Spleen (tissue), 11 donors: ENCODE results near the gene NACAD. TPM values are rescaled to one million over a fixed set of nuclear protein-coding genes. Genes with fewer than 3 reads are reported as not detected.

Source experiments
- DNase-seq: peaks from one replicate; pipeline ENCODE4 v3.0.0-alpha.2; 2020
- H3K27ac ChIP-seq, 8 donors: fragments of 200-600 bp; sonication (generic) in 7 of 8; 1 replicate in 4 of 8; 2 replicates in 4 of 8; pipeline versions ENCODE4 v1.5.0 to v1.8.0; 2016 to 2021; ENCODE audit warnings: inconsistent platforms in 4 of 8, mild to moderate bottlenecking in 4 of 8, moderate library complexity in 1 of 8
- H3K27me3 ChIP-seq, 7 donors: fragments of 200-600 bp; sonication (generic) in 6 of 7; replicated peaks in 1 of 7; 1 replicate in 4 of 7; 2 replicates in 3 of 7; pipeline versions ENCODE4 v1.5.0 to v1.8.0; 2016 to 2021; ENCODE audit warnings: inconsistent platforms in 3 of 7, mild to moderate bottlenecking in 1 of 7
- H3K36me3 ChIP-seq, 6 donors: fragments of 200-600 bp; sonication (generic) in 5 of 6; 1 replicate in 4 of 6; 2 replicates in 2 of 6; pipeline versions ENCODE4 v1.5.0 to v1.8.0; 2016 to 2021; ENCODE audit warnings: inconsistent platforms in 2 of 6
- H3K4me1 ChIP-seq, 6 donors: fragments of 200-600 bp; sonication (generic) in 5 of 6; 1 replicate in 3 of 6; 2 replicates in 3 of 6; pipeline versions ENCODE4 v1.5.0 to v1.8.0; 2016 to 2021; ENCODE audit warnings: inconsistent platforms in 3 of 6
- H3K4me3 ChIP-seq, 8 donors: fragments of 200-600 bp; sonication (generic) in 7 of 8; 1 replicate in 4 of 8; 2 replicates in 4 of 8; pipeline versions ENCODE4 v1.5.0 to v1.8.0; 2016 to 2021; ENCODE audit warnings: inconsistent platforms in 4 of 8, mild to moderate bottlenecking in 4 of 8, moderate library complexity in 2 of 8
- H3K9me3 ChIP-seq, 8 donors: fragments of 200-600 bp; sonication (generic) in 7 of 8; 1 replicate in 4 of 8; 2 replicates in 4 of 8; pipeline versions ENCODE4 v1.5.0 to v1.8.0; 2016 to 2021; ENCODE audit warnings: inconsistent platforms in 4 of 8
- CTCF ChIP-seq, 11 experiments: fragments of 200-600 bp in 7 of 11; fragments of 450-650 bp in 4 of 11; sonication (generic) in 4 of 11; IDR thresholded peaks in 8 of 11; conservative IDR thresholded peaks in 3 of 11; 1 replicate in 7 of 11; 2 replicates in 4 of 11; pipeline versions ENCODE4 v1.4.0 to v1.8.0; 2016 to 2021; ENCODE audit warnings: antibody characterized with exemption in 11 of 11, inconsistent platforms in 4 of 11, mild to moderate bottlenecking in 1 of 11
- POLR2A ChIP-seq, 3 donors: fragments of 450-650 bp; IDR thresholded peaks; one replicate each; pipeline ENCODE4 v1.5.1; 2017; ENCODE audit warnings: antibody characterized with exemption in 3 of 3, mild to moderate bottlenecking in 1 of 3
- POLR2AphosphoS5 ChIP-seq, 3 donors: sonication (generic); formaldehyde crosslinking; IDR thresholded peaks; one replicate each; pipeline ENCODE4 v1.5.1; 2017; ENCODE audit warnings: antibody characterized with exemption in 3 of 3
- WGBS, 5 donors: extraction: QIAGEN DNeasy Blood & Tissue Kit in 3 of 5; methylation state at CpG; one replicate each; pipeline versions ENCODE4 v1.1.5 to v1.1.7; 2013 to 2018; 5-methylcytosine and 5-hydroxymethylcytosine counted together
- intact Hi-C: fragments of 100-400 bp; cut with DNase I; formaldehyde crosslinking; loops from one replicate; pipeline ENCODE4 v1.15.0; 2023; ENCODE audit warnings: low total_unique reads
- polyA plus RNA-seq, 3 donors: library from polyadenylated mRNA; stranded (reverse); fragments of 200-250 nt; gene quantifications; one replicate each; pipeline ENCODE4 v1.2.1, GENCODE V29; 2013
- total RNA-seq, 7 donors: library from RNA; depleted of rRNA in 3 of 7; stranded (reverse); fragments of >200 nt in 3 of 7; fragmentation: NEBNext Ultra II Directional in 4 of 7; extraction: Animal tissue kit (Norgen Biotek cat#: 25700) in 4 of 7; gene quantifications; one replicate each; pipeline versions ENCODE4 v1.1.0 to v1.2.1, GENCODE V29; 2016 to 2021
- donor health status: healthy with polysubstance abuse.
- donor health status: DM: no; HTN: no; CAD: no; lungs with moderate emphysema.
- donor health status: DM: no; HTN: no; CAD: no.
- donor health status: Bipolar disorder and iron deficiency.
- donor health status: healthy.
- donor health status: DM: no; HTN: no; CAD: no.
- donor health status: DM: yes; HTN: yes; CAD: no.

The NACAD gene
- total and polyA plus RNA-seq, 10 donors = 0.30 to 6.2 (median 1.7) TPM

GRCh38 chr7:45057878-45058277 lies 30.9 kb downstream of the NACAD start:
- H3K27ac ChIP-seq = peak overlapping the region in 1 of 8 donors; percentile 23
- H3K4me3 ChIP-seq = no peak overlapping the region
- no peak for TF ChIP-seq POLR2A (IDR thresholded peaks at IDR 0.05)
- TF ChIP-seq CTCF (IDR thresholded peaks at IDR 0.05 in 8 of 11, conservative IDR thresholded peaks at IDR 0.05 in 3 of 11) = no peak
- TF ChIP-seq POLR2AphosphoS5 (IDR thresholded peaks at IDR 0.05) = no peak
- H3K9me3 ChIP-seq = no peaks in the 10 kb centered on the region
- DNase-seq = peak; percentile 43
- intact Hi-C loops = no loop called here
- no peaks in the 10 kb centered on the region for H3K27me3 ChIP-seq
- H3K36me3 ChIP-seq = peaks cover 0 to 80% (median 7%) of the 10 kb centered on the region in 6 donors
- peaks cover 8 to 93% (median 37%) of the 10 kb centered on the region in 6 donors for H3K4me1 ChIP-seq
- WGBS, 5 donors = 82 to 90% (median 86%) methylated on average over 5 of the region's 5 CpGs

GRCh38 chr7:45055594-45056219 lies 33.1 kb downstream of the NACAD start:
- no peak for TF ChIP-seq POLR2AphosphoS5 (IDR thresholded peaks at IDR 0.05)
- no peak for TF ChIP-seq CTCF (IDR thresholded peaks at IDR 0.05 in 8 of 11, conservative IDR thresholded peaks at IDR 0.05 in 3 of 11)
- no peak for TF ChIP-seq POLR2A (IDR thresholded peaks at IDR 0.05)
- intact Hi-C loops = no loop called here
- no peaks in the 10 kb centered on the region for H3K27me3 ChIP-seq
- WGBS, 5 donors = 96 to 97% (median 97%) methylated on average over 5 of the region's 5 CpGs
- no peak overlapping the region for H3K4me3 ChIP-seq
- peaks cover 0 to 85% (median 19%) of the 10 kb centered on the region in 6 donors for H3K4me1 ChIP-seq
- H3K9me3 ChIP-seq = no peaks in the 10 kb centered on the region
- peaks cover 0 to 80% (median 5%) of the 10 kb centered on the region in 6 donors for H3K36me3 ChIP-seq
- DNase-seq = no peak
- H3K27ac ChIP-seq = no peak overlapping the region

GRCh38 chr7:45055016-45055415 lies 33.8 kb downstream of the NACAD start:
- no peak for TF ChIP-seq CTCF (IDR thresholded peaks at IDR 0.05 in 8 of 11, conservative IDR thresholded peaks at IDR 0.05 in 3 of 11)
- no peak for TF ChIP-seq POLR2AphosphoS5 (IDR thresholded peaks at IDR 0.05)
- no peak for TF ChIP-seq POLR2A (IDR thresholded peaks at IDR 0.05)

GRCh38 chr7:45054442-45054841 lies 34.3 kb downstream of the NACAD start:
- Histone ChIP-seq H3K27ac (no peak overlapping the region), H3K4me3 (no peak overlapping the region), H3K36me3 (peaks cover 0 to 83% (median 9%) of the 10 kb centered on the region in 6 donors), H3K9me3 (no peaks in the 10 kb centered on the region), H3K4me1 (peaks cover 0 to 85% (median 14%) of the 10 kb centered on the region in 6 donors), H3K27me3 (no peaks in the 10 kb centered on the region)
- intact Hi-C loops = no loop called here
- peak; percentile 41 for DNase-seq
- TF ChIP-seq CTCF (IDR thresholded peaks at IDR 0.05 in 8 of 11, conservative IDR thresholded peaks at IDR 0.05 in 3 of 11) (no peak), POLR2A (IDR thresholded peaks at IDR 0.05) (no peak), POLR2AphosphoS5 (IDR thresholded peaks at IDR 0.05) (no peak)
- 90 to 98% (median 95%) methylated on average over 3 of the region's 3 CpGs for WGBS, 5 donors

More at GRCh38 chr7:45055016-45055415, 33.8 kb downstream of the NACAD start:
- 77 to 91% (median 86%) methylated on average over 5 of the region's 5 CpGs for WGBS, 5 donors
- intact Hi-C loops = no loop called here
- peaks cover 0 to 80% (median 5%) of the 10 kb centered on the region in 6 donors for H3K36me3 ChIP-seq
- no peaks in the 10 kb centered on the region for H3K27me3 ChIP-seq
- no peaks in the 10 kb centered on the region for H3K9me3 ChIP-seq
- H3K4me1 ChIP-seq = peaks cover 0 to 85% (median 15%) of the 10 kb centered on the region in 6 donors
- H3K4me3 ChIP-seq = no peak overlapping the region
- no peak for DNase-seq
- no peak overlapping the region for H3K27ac ChIP-seq
